Measurements from ENCODE around the gene CHDH. TPM values are rescaled to one million over a fixed set of nuclear protein-coding genes. Genes with fewer than 3 reads are reported as not detected.

The CHDH gene
- polyA plus RNA-seq, 1 experiment: 0.18 TPM

- ChIA-PET CTCF (interaction anchor here (0.7 kb wide), 1 partner anchor 15 kb away, joined by 3 read pairs; no protein-coding TSS in a partner anchor), POLR2A (no interaction called here)
- TF ChIP-seq, protein P1, sequence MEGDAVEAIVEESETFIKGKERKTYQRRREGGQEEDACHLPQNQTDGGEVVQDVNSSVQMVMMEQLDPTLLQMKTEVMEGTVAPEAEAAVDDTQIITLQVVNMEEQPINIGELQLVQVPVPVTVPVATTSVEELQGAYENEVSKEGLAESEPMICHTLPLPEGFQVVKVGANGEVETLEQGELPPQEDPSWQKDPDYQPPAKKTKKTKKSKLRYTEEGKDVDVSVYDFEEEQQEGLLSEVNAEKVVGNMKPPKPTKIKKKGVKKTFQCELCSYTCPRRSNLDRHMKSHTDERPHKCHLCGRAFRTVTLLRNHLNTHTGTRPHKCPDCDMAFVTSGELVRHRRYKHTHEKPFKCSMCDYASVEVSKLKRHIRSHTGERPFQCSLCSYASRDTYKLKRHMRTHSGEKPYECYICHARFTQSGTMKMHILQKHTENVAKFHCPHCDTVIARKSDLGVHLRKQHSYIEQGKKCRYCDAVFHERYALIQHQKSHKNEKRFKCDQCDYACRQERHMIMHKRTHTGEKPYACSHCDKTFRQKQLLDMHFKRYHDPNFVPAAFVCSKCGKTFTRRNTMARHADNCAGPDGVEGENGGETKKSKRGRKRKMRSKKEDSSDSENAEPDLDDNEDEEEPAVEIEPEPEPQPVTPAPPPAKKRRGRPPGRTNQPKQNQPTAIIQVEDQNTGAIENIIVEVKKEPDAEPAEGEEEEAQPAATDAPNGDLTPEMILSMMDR (IDR thresholded peaks at IDR 0.05; ENCODE audit: insufficient read depth, low read depth, low read length): no peak
- DNase-seq (ENCODE audit: low read depth): no peak
- Histone ChIP-seq H3K27me3 (ENCODE audit: control insufficient read depth, insufficient read depth, low read length) (no peaks in the 10 kb centered on the region; the same call in 1 of the 2 replicates), H3K4me3 (ENCODE audit: low read depth, low read length) (no peak overlapping the region), H3K36me3 (ENCODE audit: control insufficient read depth, insufficient read depth, low read length) (no peaks in the 10 kb centered on the region)
Measured at GRCh38 chr3:53780806-53781205, 65.4 kb downstream of the CHDH start.

GRCh38 chr3:53780171-53780570, 66.0 kb downstream of the CHDH start:
- no peak overlapping the region for H3K4me3 ChIP-seq (ENCODE audit: low read depth, low read length)
- TF ChIP-seq, protein P1 (IDR thresholded peaks at IDR 0.05; ENCODE audit: insufficient read depth, low read depth, low read length): no peak
- ChIA-PET POLR2A (no interaction called here), CTCF (no interaction called here)
- no peak for DNase-seq (ENCODE audit: low read depth)
- H3K36me3 ChIP-seq (ENCODE audit: control insufficient read depth, insufficient read depth, low read length): no peaks in the 10 kb centered on the region
- no peaks in the 10 kb centered on the region; the same call in 1 of the 2 replicates for H3K27me3 ChIP-seq (ENCODE audit: control insufficient read depth, insufficient read depth, low read length)

GRCh38 chr3:53778153-53778552, 68.1 kb downstream of the CHDH start:
- TF ChIP-seq, protein P1 (IDR thresholded peaks at IDR 0.05; ENCODE audit: insufficient read depth, low read depth, low read length): no peak
- no peak overlapping the region for H3K4me3 ChIP-seq (ENCODE audit: low read depth, low read length)
- ChIA-PET CTCF (interaction anchor here (1.8 kb wide), 1 partner anchor 29 kb away, joined by 4 read pairs; no protein-coding TSS in a partner anchor), POLR2A (no interaction called here)
- DNase-seq (ENCODE audit: low read depth): no peak
- H3K27me3 ChIP-seq (ENCODE audit: control insufficient read depth, insufficient read depth, low read length): no peaks in the 10 kb centered on the region
- H3K36me3 ChIP-seq (ENCODE audit: control insufficient read depth, insufficient read depth, low read length): no peaks in the 10 kb centered on the region

- no peak for DNase-seq (ENCODE audit: low read depth)
- Histone ChIP-seq H3K36me3 (ENCODE audit: control insufficient read depth, insufficient read depth, low read length) (no peaks in the 10 kb centered on the region), H3K4me3 (ENCODE audit: low read depth, low read length) (no peak overlapping the region), H3K27me3 (ENCODE audit: control insufficient read depth, insufficient read depth, low read length) (no peaks in the 10 kb centered on the region)
- ChIA-PET CTCF (interaction anchor here (1.8 kb wide), 1 partner anchor 30 kb away, joined by 4 read pairs; no protein-coding TSS in a partner anchor), POLR2A (no interaction called here)
- TF ChIP-seq, protein P1 (IDR thresholded peaks at IDR 0.05; ENCODE audit: insufficient read depth, low read depth, low read length): no peak
Measured at GRCh38 chr3:53777468-53777867, 68.8 kb downstream of the CHDH start.

DNA sequence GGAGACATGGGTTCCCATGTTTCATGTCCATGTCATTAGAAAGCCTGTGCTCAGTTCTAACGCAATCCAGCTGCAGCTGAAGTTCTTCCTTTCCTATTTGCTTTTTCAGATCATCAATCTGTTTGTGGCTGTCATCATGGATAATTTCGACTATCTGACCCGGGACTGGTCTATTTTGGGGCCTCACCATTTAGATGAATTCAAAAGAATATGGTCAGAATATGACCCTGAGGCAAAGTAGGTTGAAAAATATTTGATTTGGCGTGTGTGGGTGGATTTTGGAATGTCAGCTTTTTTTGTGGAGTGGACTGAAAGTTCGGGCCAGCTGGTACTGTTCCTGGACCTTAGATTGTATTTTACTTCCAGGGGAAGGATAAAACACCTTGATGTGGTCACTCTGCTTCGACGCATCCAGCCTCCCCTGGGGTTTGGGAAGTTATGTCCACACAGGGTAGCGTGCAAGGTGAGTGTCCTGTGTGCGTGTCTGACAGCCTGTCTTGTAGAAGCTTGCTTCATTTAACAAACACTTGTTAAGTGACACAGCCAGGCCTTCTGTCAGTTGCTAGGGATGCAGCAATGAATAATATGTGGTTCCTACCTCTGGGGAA, 69.6 kb downstream of the CHDH start:
- POLR2A ChIA-PET: interaction anchor here (0.6 kb wide), 1 partner anchor 855 kb away, joined by 3 read pairs; no protein-coding TSS in a partner anchor
- peak; percentile 67 for DNase-seq (ENCODE audit: low read depth)
- no peaks in the 10 kb centered on the region for H3K36me3 ChIP-seq (ENCODE audit: control insufficient read depth, insufficient read depth, low read length)
- TF ChIP-seq, protein P1 (IDR thresholded peaks at IDR 0.05; ENCODE audit: insufficient read depth, low read depth, low read length): no peak
- H3K27me3 ChIP-seq (ENCODE audit: control insufficient read depth, insufficient read depth, low read length): no peaks in the 10 kb centered on the region
- H3K4me3 ChIP-seq (ENCODE audit: low read depth, low read length): no peak overlapping the region
- CTCF ChIA-PET: interaction anchor here (0.7 to 1.8 kb wide), 4 partner anchors 9 to 69 kb away, joined by 3 to 4 read pairs (median 3); no protein-coding TSS in a partner anchor

All from BJ (cell line).